Measurements from ENCODE around the gene ERC2. TPM values are rescaled to one million over a fixed set of nuclear protein-coding genes. Genes with fewer than 3 reads are reported as not detected.

Gene ERC2
- total RNA-seq, 3 donors from 2014 or later: 0.64 to 7.3 (median 1.3) TPM

- H3K27ac ChIP-seq: no peak overlapping the region
- intact Hi-C loops (cut with DNase I; ENCODE audit: low total_unique reads): no loop called here
Observed at GRCh38 chr3:55860049-55860721, 608.1 kb downstream of the ERC2 start.

GRCh38 chr3:55859305-55859704, 609.0 kb downstream of the ERC2 start:
- no peaks in the 10 kb centered on the region for H3K9me3 ChIP-seq
- no peaks in the 10 kb centered on the region for H3K36me3 ChIP-seq
- intact Hi-C loops (cut with DNase I; ENCODE audit: low total_unique reads): no loop called here
- H3K4me1 ChIP-seq: no peaks in the 10 kb centered on the region
- H3K27me3 ChIP-seq: no peaks in the 10 kb centered on the region
- DNase-seq (ENCODE audit: low spot score in 2 of 2): no peak
- TF ChIP-seq POLR2AphosphoS5 (IDR thresholded peaks at IDR 0.05) (no peak), POLR2A (IDR thresholded peaks at IDR 0.05) (no peak), CTCF (IDR thresholded peaks at IDR 0.05) (no peak)
- H3K27ac ChIP-seq: no peak overlapping the region
- no peak overlapping the region for H3K4me3 ChIP-seq

More at GRCh38 chr3:55860049-55860721, 608.1 kb downstream of the ERC2 start:
- Histone ChIP-seq H3K4me3 (no peak overlapping the region), H3K4me1 (no peaks in the 10 kb centered on the region), H3K27me3 (no peaks in the 10 kb centered on the region), H3K36me3 (no peaks in the 10 kb centered on the region), H3K9me3 (no peaks in the 10 kb centered on the region)
- no peak for TF ChIP-seq CTCF (IDR thresholded peaks at IDR 0.05)
- no peak for TF ChIP-seq POLR2A (IDR thresholded peaks at IDR 0.05)
- TF ChIP-seq POLR2AphosphoS5 (IDR thresholded peaks at IDR 0.05): no peak
- DNase-seq (ENCODE audit: low spot score in 2 of 2): no peak

GRCh38 chr3:55858727-55859126, 609.5 kb downstream of the ERC2 start:
- intact Hi-C loops (cut with DNase I; ENCODE audit: low total_unique reads): no loop called here
- TF ChIP-seq POLR2A (IDR thresholded peaks at IDR 0.05) (no peak), CTCF (IDR thresholded peaks at IDR 0.05) (no peak), POLR2AphosphoS5 (IDR thresholded peaks at IDR 0.05) (no peak)
- no peak overlapping the region for H3K4me3 ChIP-seq
- no peaks in the 10 kb centered on the region for H3K4me1 ChIP-seq
- no peak for DNase-seq (ENCODE audit: low spot score in 2 of 2)
- H3K36me3 ChIP-seq: no peaks in the 10 kb centered on the region
- no peaks in the 10 kb centered on the region for H3K9me3 ChIP-seq
- H3K27me3 ChIP-seq: no peaks in the 10 kb centered on the region
- H3K27ac ChIP-seq: no peak overlapping the region

- no peaks in the 10 kb centered on the region for H3K4me1 ChIP-seq
- no peak overlapping the region for H3K27ac ChIP-seq
- intact Hi-C loops (cut with DNase I; ENCODE audit: low total_unique reads): no loop called here
- no peaks in the 10 kb centered on the region for H3K27me3 ChIP-seq
- TF ChIP-seq CTCF (IDR thresholded peaks at IDR 0.05) (no peak), POLR2AphosphoS5 (IDR thresholded peaks at IDR 0.05) (no peak), POLR2A (IDR thresholded peaks at IDR 0.05) (no peak)
- H3K36me3 ChIP-seq: no peaks in the 10 kb centered on the region
- no peak overlapping the region for H3K4me3 ChIP-seq
- no peak for DNase-seq (ENCODE audit: low spot score in 2 of 2)
- H3K9me3 ChIP-seq: no peaks in the 10 kb centered on the region
Observed at GRCh38 chr3:55858302-55858701, 610.0 kb downstream of the ERC2 start.

- H3K27ac ChIP-seq: no peak overlapping the region
- H3K9me3 ChIP-seq: no peaks in the 10 kb centered on the region
- DNase-seq (ENCODE audit: low spot score in 2 of 2): no peak
Observed at GRCh38 chr3:55857633-55858032, 610.6 kb downstream of the ERC2 start.

More at GRCh38 chr3:55857633-55858032, 610.6 kb downstream of the ERC2 start:
- H3K4me3 ChIP-seq: no peak overlapping the region
- no peaks in the 10 kb centered on the region for H3K4me1 ChIP-seq
- intact Hi-C loops (cut with DNase I; ENCODE audit: low total_unique reads): no loop called here
- TF ChIP-seq CTCF (IDR thresholded peaks at IDR 0.05) (no peak), POLR2A (IDR thresholded peaks at IDR 0.05) (no peak), POLR2AphosphoS5 (IDR thresholded peaks at IDR 0.05) (no peak)
- no peaks in the 10 kb centered on the region for H3K27me3 ChIP-seq
- no peaks in the 10 kb centered on the region for H3K36me3 ChIP-seq

All from breast epithelium (tissue), 4 donors.